GM23338 (cell line): Measurements from ENCODE around the gene FNDC10. TPM values are rescaled to one million over a fixed set of nuclear protein-coding genes. Genes with fewer than 3 reads are reported as not detected.

Experiments used
- ATAC-seq: fragments of 200-7000 bp; cut with Tn5 transposase; 3 replicates; pipeline ENCODE4 v1.9.1; 2020
- DNase-seq: peaks from one replicate; pipeline ENCODE4 v3.0.0-alpha.2; 2015; ENCODE audit warnings: low spot score
- H2AFZ ChIP-seq: fragments of 200-600 bp; sonication (generic); 2 replicates; pipeline ENCODE4 v1.8.0; 2016; ENCODE audit warnings: antibody characterized with exemption, mild to moderate bottlenecking, moderate library complexity
- H3F3A ChIP-seq: fragments of 200-600 bp; sonication (generic); replicated peaks from 2 replicates; pipeline ENCODE4 v1.8.0; 2017; ENCODE audit warnings: antibody characterized with exemption, mixed run types, low read depth
- H3K27ac ChIP-seq: fragments of 200-600 bp; sonication (generic); 2 replicates; pipeline ENCODE4 v1.6.1; 2016; ENCODE audit warnings: low read depth
- H3K27me3 ChIP-seq: fragments of 200-600 bp; sonication (generic); 2 replicates; pipeline ENCODE4 v1.8.0; 2016; ENCODE audit warnings: mild to moderate bottlenecking, mixed run types, moderate library complexity; ENCODE audit not compliant: insufficient read depth
- H3K36me3 ChIP-seq: fragments of 200-600 bp; sonication (generic); 2 replicates; pipeline ENCODE4 v1.8.0; 2016; ENCODE audit warnings: mild to moderate bottlenecking; ENCODE audit not compliant: insufficient read depth
- H3K4me1 ChIP-seq: fragments of 200-600 bp; sonication (generic); 2 replicates; pipeline ENCODE4 v1.8.0; 2016; ENCODE audit warnings: mild to moderate bottlenecking, moderate library complexity; ENCODE audit not compliant: insufficient read depth
- H3K4me2 ChIP-seq: fragments of 200-600 bp; sonication (generic); 2 replicates; pipeline ENCODE4 v1.7.1; 2017; ENCODE audit warnings: mixed run types
- H3K4me3 ChIP-seq: fragments of 200-600 bp; sonication (generic); 2 replicates; pipeline ENCODE4 v1.6.1; 2016; ENCODE audit warnings: mixed run types
- H3K79me2 ChIP-seq: fragments of 200-600 bp; sonication (generic); replicated peaks from 2 replicates; pipeline ENCODE4 v1.8.0; 2017; ENCODE audit warnings: mild to moderate bottlenecking; ENCODE audit not compliant: insufficient read depth
- H3K9me2 ChIP-seq: fragments of 200-600 bp; sonication (generic); 2 replicates; pipeline ENCODE4 v1.8.0; 2017; ENCODE audit not compliant: insufficient read depth
- H4K20me1 ChIP-seq: fragments of 200-600 bp; sonication (generic); replicated peaks from 2 replicates; pipeline ENCODE4 v1.8.0; 2017; ENCODE audit warnings: mild to moderate bottlenecking; ENCODE audit not compliant: insufficient read depth
- H3K27ac Mint-ChIP-seq: 2 replicates; pipeline ENCODE4 v1.8.0; 2020; ENCODE audit warnings: inconsistent platforms, mild to moderate bottlenecking, moderate library complexity, mixed read lengths
- H3K27me3 Mint-ChIP-seq: 3 replicates; pipeline ENCODE4 v1.8.0; 2022; ENCODE audit warnings: low read depth, mild to moderate bottlenecking, moderate library complexity, mixed read lengths, inconsistent platforms; ENCODE audit not compliant: insufficient read depth, poor library complexity
- H3K36me3 Mint-ChIP-seq: 3 replicates; pipeline ENCODE4 v1.8.0; 2021; ENCODE audit warnings: low read depth, mild to moderate bottlenecking, inconsistent platforms, moderate library complexity, mixed read lengths
- H3K4me1 Mint-ChIP-seq: 3 replicates; pipeline ENCODE4 v1.8.0; 2020; ENCODE audit warnings: mild to moderate bottlenecking, inconsistent platforms, mixed read lengths
- H3K4me3 Mint-ChIP-seq: 3 replicates; pipeline ENCODE4 v1.8.0; 2021; ENCODE audit warnings: moderate library complexity, mild to moderate bottlenecking, inconsistent platforms, mixed read lengths
- H3K9me3 Mint-ChIP-seq: 3 replicates; pipeline ENCODE4 v1.8.0; 2020; ENCODE audit warnings: moderate library complexity, mild to moderate bottlenecking, inconsistent platforms, mixed read lengths
- CREB1 ChIP-seq: fragments of 250-450 bp; sonication (Bioruptor Pico); IDR thresholded peaks from 2 replicates; pipeline ENCODE4 v1.5.0; 2020; ENCODE audit warnings: low read depth, mild to moderate bottlenecking, moderate library complexity
- ETS1 ChIP-seq: IDR thresholded peaks from 2 replicates; pipeline ENCODE4 v1.6.1; 2016; ENCODE audit warnings: antibody characterized with exemption
- EZH2 ChIP-seq: fragments of 200-600 bp; sonication (generic); IDR thresholded peaks from one replicate; pipeline ENCODE4 v1.8.0; 2017; ENCODE audit warnings: antibody characterized with exemption, mild to moderate bottlenecking, low read depth; ENCODE audit not compliant: unreplicated experiment
- EZH2phosphoT487 ChIP-seq: fragments of 200-600 bp; sonication (generic); IDR thresholded peaks from one replicate; pipeline ENCODE4 v1.8.1; 2018; ENCODE audit warnings: antibody characterized with exemption; ENCODE audit not compliant: unreplicated experiment
- JUNB ChIP-seq: IDR thresholded peaks from one replicate; pipeline ENCODE4 v1.6.1; 2016; ENCODE audit warnings: antibody characterized with exemption; ENCODE audit not compliant: unreplicated experiment
- POLR2AphosphoS5 ChIP-seq: IDR thresholded peaks from 2 replicates; pipeline ENCODE4 v1.6.1; 2016; ENCODE audit warnings: antibody characterized with exemption, low read depth
- STAT1 ChIP-seq: IDR thresholded peaks from one replicate; pipeline ENCODE4 v1.6.1; 2016; ENCODE audit warnings: antibody characterized with exemption; ENCODE audit not compliant: unreplicated experiment
- ZNF331 ChIP-seq: fragments of 250-450 bp; sonication (Bioruptor Pico); IDR thresholded peaks from 2 replicates; pipeline ENCODE4 v1.5.0; 2020; ENCODE audit warnings: low read depth, mild to moderate bottlenecking, moderate library complexity
- ZNF462 ChIP-seq: fragments of 250-450 bp; sonication (Bioruptor Pico); IDR thresholded peaks from 2 replicates; pipeline ENCODE4 v1.5.0; 2020; ENCODE audit warnings: mild to moderate bottlenecking, moderate library complexity
- polyA plus RNA-seq: library from polyadenylated mRNA; unstranded; fragments of >200 nt; fragmentation: Nextera tagmentation; extraction: Ambion mirVana; gene quantifications from 2 replicates; pipeline ENCODE4 v1.2.1, GENCODE V29; 2016
- total RNA-seq: library from RNA; depleted of rRNA; stranded (reverse); fragments of >200 nt; shearing (Covaris generic); gene quantifications from 2 replicates; pipeline ENCODE4 v1.2.3, GENCODE V29; 2014

Gene FNDC10
- total and polyA plus RNA-seq, 2 experiments from 2014 or later = 7.7 to 15.1 TPM

DNA sequence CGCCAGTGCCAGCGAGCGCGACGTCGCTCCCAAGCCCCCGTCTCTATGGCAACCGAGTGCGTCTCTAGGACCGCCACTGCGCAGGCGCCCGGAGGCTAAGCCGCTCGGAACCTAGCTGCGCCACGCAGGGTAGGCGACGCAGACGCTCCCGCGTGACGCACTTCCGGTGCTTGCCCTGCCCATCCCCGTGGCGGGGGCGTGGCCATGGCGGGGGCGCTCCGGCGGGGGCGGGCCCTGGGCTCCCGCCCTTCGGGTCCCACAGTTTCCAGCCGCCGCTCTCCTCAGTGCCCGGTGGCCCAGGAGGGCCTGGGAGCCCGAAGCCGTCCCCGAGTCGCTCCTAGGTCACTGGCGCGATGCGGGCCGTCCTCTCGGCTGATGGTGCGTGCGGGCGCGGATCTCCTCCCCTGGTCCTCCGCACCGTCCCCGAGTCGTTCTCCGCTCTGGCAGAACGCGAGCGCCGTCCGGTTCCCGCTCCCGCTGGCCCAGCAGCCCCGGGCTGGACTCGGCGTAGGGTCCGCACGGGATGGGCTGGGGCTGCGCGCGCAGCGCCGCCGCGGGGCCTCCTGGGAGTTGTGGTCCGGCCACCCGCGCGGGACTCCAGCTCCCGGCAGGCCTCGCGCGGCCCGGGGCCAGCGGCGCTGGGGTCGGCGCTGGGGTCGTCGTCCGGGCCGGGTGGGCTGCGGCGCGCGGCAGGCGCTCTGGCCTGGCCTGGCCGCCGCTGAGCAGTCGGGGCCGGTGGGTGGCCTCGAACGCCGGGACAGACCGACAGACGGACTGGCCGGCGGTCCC, 15.5 kb upstream of the FNDC10 start, which contains the start of gene MIB2:
MIB2 (plus strand) TSS at position 245 of the 789 bp plus-strand sequence. CDS start 7,953 bp downstream, outside the sequence.
- peaks cover 18% of the 10 kb centered on the region for H3K27me3 Mint-ChIP-seq

DNA sequence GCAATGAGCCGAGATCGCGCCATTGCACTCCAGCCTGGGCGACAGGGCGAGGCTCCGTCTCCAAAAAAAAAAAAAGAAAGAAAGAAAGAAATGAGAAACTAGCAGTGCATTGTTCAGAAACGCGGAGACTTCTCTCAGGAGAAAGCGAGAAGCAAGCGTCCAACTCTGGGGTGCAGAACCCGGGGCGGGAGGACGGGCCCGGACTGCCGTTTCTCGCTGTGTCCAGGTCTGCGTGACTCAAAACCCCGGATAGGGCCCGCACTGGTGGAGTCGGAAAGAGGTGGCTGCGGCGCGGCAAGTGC, 15.0 kb upstream of the FNDC10 start:
- H3K4me2 ChIP-seq = peak overlapping the region; percentile 90
- Mint-ChIP-seq H3K4me3 (peak overlapping the region; percentile 95), H3K36me3 (peaks cover 2% of the 10 kb centered on the region; the same call in 2 of the 3 replicates), H3K27ac (peak overlapping the region; percentile 91), H3K9me3 (no peaks in the 10 kb centered on the region), H3K4me1 (peaks cover 19% of the 10 kb centered on the region), H3K27me3 (peaks cover 14% of the 10 kb centered on the region)
- DNase-seq (no peak), ATAC-seq (no peak)
- peaks cover 16% of the 10 kb centered on the region; the same call in 1 of the 2 replicates for H3K79me2 ChIP-seq
- peaks cover 11% of the 10 kb centered on the region for H4K20me1 ChIP-seq
- 0 out of 2 replicates have a peak overlapping the region, but pooled peaks have one; percentile 77 for H2AFZ ChIP-seq
- H3K4me1 ChIP-seq = peaks cover 6% of the 10 kb centered on the region; the same call in 1 of the 2 replicates
- H3K9me2 ChIP-seq = no peaks in the 10 kb centered on the region
- peaks cover 11% of the 10 kb centered on the region; the same call in 1 of the 2 replicates for H3F3A ChIP-seq
- H3K27me3 ChIP-seq = no peaks in the 10 kb centered on the region
- H3K4me3 ChIP-seq = peak overlapping the region; percentile 96
- no peaks in the 10 kb centered on the region for H3K36me3 ChIP-seq
- peak overlapping the region; percentile 72; the same call in 1 of the 2 replicates for H3K27ac ChIP-seq
- TF ChIP-seq CREB1 (CRISPR knock-in tag) (no peak), EZH2 (no peak), ZNF462 (CRISPR knock-in tag) (no peak), POLR2AphosphoS5 (no peak), ZNF331 (CRISPR knock-in tag) (no peak), JUNB (no peak), ETS1 (no peak), EZH2phosphoT487 (no peak)

More for the DNA sequence above, 15.5 kb upstream of the FNDC10 start, which contains the start of gene MIB2:
- no peaks in the 10 kb centered on the region for H3K36me3 ChIP-seq
- Mint-ChIP-seq H3K4me1 (peaks cover 16% of the 10 kb centered on the region), H3K4me3 (peak within 1 kb of the TSS; percentile 95), H3K27ac (peak within 1 kb of the TSS; percentile 91), H3K9me3 (no peaks in the 10 kb centered on the region), H3K36me3 (peaks cover 2% of the 10 kb centered on the region; the same call in 2 of the 3 replicates)
- H2AFZ ChIP-seq = 0 out of 2 replicates have a peak within 1 kb of the TSS, but pooled peaks have one; percentile 77
- DNase-seq (peak; percentile 99), ATAC-seq (peak; percentile 82)
- peaks cover 7% of the 10 kb centered on the region; the same call in 1 of the 2 replicates for H3F3A ChIP-seq
- H3K27me3 ChIP-seq = no peaks in the 10 kb centered on the region
- H4K20me1 ChIP-seq = peaks cover 11% of the 10 kb centered on the region
- H3K27ac ChIP-seq = peak within 1 kb of the TSS; percentile 98
- H3K9me2 ChIP-seq = no peaks in the 10 kb centered on the region
- peaks cover 6% of the 10 kb centered on the region; the same call in 1 of the 2 replicates for H3K4me1 ChIP-seq
- TF ChIP-seq ETS1 (peak; percentile 67), STAT1 (no peak), CREB1 (CRISPR knock-in tag) (peak; percentile 98), POLR2AphosphoS5 (peak; percentile 90), EZH2 (no peak)
- peaks cover 16% of the 10 kb centered on the region; the same call in 1 of the 2 replicates for H3K79me2 ChIP-seq
- H3K4me3 ChIP-seq = peak within 1 kb of the TSS; percentile 96
- peak within 1 kb of the TSS; percentile 90 for H3K4me2 ChIP-seq
